ENCODE results near the gene SSBP3.

DNA sequence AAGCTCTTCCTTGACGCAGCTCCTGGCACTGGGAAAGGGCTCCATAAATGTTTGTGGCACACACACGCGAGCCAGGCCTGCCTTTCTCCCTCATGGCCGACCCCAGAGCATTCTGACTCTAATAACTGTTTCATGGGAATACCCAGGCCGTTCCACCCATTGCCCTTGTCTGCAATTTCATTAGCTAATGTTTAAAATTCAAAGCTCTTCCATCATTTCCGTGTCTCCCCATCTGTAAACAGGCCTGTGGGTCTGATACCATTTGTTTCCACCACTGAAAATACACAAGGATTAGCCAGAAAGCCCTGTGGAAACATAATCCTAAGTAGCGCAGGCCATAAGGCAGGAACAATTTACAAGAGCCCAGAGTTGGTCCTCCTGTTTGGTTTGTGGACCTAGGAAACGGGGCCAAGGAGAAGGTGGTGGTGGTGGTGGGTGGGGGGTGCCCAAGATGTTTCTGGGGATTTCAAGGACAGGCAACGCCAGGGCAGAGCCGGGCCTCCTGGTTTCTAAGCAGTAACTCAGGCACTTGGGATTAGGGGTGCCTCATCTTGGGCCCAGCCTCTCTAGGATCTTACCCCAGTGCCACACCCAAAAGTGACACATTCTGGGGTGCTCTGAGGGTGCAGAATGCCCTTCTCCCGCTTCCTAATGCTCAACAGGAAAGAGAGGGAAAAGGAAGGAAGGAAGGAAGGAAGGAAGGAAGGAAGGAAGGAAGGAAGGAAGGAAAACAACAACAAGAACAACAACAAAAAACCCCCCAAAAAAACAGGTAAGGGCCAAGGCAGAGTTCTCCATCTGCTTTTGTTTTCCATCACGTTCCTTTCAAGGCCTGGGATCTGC lies 79.4 kb downstream of the SSBP3 start:
- TF ChIP-seq CTCF (conservative IDR thresholded peaks at IDR 0.05; ENCODE audit: low read length): no peak
- TF ChIP-seq EZH2phosphoT487 (IDR thresholded peaks at IDR 0.05; ENCODE audit: borderline replicate concordance, low read depth, low read length): no peak
